ENCODE data around the gene AFF1.
"Not testable (repeated sequence)": the region's sequence is repeated elsewhere in the genome, so short reads cannot be mapped to it uniquely, and the experiment has no call there.

The AFF1 gene

DNA sequence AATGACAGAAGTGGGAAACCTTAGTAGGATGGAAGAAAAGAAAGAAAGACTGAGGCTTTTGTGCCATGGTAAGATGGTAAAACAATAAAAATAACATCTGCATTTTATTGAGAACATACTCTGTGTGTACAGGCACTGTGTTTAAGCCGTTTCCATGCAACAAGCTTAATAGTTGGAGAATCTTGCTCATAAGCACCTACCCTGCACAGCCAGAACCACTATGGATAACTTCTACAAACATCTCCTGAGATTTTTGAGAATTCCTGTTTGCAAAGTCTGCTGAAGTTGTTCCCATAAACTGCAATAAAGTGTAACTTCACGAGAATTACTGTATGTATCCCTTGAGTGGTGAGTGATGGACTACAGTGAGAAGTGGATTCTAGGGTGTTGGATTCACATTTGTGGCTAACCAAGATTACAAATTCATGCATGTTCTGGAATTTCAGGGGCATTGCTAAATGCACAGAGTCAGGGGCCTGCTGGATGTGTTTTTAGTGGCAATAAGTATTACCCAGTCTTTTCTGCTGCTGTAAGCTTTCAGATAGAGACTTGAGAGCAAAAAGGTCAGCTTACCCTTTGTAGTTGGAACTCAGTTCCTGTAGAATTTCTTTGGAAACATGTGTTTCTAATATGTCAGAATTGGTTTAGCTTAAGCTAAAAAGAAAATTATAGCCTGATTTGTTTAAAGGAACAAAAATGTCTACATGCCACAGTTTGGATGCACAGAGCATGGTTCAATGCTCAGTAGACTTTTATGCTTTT, 132.5 kb downstream of the AFF1 start:
- DNase-seq: no peak

DNA sequence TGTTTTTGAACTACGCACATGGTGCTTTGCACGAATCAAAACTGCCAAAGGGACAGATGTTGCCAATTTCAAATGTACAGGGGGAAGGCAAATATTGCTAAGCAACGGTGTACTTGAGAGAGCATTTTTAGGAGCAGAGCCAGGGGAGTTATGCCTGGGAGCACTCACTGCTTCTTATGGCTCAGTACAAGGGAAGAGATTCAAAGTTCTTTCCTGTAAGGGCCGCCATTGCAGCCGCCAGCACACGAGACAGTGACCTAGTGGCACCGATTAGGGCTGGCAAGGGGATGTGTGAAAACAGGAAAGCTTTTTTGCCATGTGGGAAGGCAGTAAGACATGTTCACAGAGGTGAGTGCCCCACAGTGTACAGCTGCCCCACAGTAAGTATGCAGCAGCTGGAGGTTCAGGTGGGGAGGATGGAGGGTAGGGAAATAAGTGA, 133.8 kb downstream of the AFF1 start:
- DNase-seq: no peak

DNA sequence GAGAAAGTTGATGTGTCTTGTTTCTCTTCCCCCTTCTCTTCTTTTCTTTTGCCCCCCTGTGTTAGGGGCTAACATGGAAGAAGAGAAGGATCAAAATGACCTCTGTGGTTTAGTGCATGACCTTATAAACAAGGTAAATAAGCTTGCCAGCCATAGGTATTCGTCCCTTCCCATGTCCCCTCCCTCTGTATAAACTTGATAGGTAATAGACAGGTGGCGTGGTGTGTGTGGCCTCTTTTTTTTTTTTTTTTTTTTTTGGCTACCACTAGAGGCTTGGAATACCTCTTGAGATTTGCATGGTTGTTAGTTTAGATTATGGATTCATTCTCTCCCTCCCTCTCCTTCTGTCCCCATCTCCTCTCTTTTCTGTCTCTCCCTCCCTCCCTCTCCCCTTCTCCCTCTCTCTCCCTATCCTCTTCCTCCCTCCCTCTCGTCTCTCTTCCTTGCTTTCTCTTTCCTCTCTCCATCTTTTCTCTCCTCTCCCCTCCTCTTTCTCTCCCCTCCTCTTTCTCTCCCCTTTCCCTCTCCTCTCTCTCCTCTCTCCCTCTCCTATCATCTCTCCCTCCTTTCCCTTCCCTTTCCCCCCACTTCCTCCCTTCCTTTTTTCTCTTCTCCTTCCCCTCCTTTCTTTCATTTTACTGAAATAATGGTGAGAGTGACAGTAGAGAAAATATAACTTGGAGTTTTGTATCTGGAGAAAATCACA, 134.4 kb downstream of the AFF1 start:
- no peak for DNase-seq

DNA sequence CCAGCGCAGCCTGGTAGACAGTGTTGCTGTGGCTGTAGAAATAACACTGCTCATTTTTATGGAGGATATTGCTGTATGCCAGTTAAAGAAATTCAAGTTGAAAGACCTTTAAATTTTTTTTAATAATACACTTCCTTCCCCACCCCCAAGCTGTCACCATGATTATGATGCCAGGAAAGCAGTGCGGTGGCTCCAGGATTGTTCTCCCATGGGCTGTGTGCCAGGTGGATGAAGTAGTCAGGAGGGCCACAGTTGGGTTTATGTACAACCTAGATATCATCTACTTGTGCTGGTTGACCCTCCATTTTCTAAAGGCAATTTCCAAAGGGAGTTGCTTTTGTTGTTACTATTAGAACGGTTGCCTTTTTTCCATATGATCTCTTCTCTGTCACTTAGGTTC, 136.6 kb downstream of the AFF1 start:
- no peak for DNase-seq

DNA sequence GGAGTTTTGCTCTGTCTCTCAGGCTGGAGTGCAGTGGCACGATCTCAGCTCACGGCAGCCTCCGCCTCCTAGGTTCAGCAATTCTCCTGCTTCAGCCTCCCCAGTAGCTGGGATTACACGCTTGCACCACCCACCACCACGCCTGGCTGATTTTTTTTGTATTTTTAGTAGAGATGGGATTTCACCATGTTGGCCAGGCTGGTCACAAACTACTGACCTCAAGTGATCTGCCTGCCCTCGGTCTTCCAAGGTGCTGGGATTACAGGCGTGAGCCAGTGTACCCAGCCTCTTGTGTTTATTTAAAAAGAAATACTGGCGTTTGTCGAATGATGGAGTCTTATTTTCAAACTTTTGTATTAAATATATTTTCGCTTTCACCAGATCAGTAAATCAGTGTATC, 137.7 kb downstream of the AFF1 start:
- DNase-seq: not testable (repeated sequence)

DNA sequence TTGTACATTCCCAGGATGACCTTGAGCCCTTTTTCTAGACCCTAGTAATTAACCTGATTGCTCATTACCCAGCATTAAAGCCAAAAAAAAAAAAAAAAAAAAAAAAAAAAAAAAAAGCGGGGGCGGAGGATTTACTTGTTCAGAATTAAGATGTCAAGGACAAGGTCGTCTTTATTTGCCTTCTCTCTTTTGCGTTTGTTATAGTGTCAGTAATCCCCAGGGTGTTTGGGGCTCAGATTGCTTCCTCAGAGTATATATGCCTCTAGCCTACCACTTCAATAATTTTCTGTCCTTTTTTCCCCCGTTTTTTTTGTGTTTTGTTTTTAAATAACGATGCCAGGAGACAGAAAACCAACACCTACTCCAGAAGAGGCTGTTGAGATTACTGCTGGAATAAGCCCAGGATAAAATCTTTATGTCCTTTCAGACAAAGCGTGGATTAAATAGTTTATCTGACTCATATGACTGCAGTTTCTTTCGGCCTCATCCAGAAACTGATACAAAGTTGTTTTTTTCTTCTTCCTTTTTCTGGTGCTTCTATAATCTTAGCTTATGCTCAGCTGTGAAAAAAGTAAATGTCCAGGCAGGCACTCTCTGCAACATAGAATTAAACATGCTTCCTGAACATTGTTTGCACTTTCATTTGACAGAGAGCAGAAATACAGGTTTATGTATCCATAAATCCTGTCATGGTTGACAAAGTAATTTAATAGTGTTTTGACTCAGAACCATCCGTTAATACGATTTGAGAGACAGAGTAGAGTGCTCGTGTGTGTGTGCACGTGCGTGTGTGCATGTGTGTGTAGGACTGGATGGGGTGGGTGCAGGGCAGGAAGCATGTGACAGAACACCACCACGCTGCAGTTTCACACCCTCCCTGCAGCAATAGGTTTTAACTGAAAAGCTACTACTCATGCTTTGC, 138.6 kb downstream of the AFF1 start:
- DNase-seq: peak; percentile 34

DNA sequence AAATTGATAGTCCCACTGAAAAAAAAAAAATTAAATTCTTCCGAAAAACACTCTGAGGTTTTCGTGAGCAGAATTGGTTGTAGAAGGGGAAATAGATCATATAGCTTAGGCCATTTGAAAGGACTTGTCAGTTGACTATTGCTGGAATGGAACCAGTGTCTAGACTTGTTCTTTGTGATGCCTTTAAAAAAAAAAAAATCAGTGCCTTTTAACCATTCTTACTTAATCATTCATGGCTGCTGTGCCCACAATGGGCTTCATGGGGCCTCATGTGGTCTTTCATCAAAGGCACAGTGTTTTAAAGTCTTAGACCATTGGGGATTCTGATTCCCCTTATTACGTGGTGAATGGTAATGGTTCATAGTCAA, 139.3 kb downstream of the AFF1 start:
- no peak for DNase-seq

DNA sequence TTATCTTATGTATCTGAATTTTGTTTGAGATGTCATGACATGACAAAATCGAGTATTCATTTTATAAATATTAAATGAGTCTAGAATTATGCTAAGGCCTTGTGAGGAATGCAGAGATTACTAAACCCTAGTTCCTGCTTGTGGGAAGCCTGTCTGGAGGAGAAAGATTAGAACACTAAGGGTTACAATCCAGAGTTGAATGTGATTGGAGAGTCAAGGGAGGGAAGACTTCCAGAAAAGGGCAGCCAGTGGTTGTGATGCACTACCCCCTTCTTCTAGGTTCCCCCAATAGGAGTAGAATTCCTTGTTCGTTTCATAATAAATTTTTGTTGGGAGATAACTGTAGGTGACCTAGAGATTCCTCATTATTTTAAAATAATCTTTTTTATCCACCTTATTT, 141.1 kb downstream of the AFF1 start:
- no peak for DNase-seq

DNA sequence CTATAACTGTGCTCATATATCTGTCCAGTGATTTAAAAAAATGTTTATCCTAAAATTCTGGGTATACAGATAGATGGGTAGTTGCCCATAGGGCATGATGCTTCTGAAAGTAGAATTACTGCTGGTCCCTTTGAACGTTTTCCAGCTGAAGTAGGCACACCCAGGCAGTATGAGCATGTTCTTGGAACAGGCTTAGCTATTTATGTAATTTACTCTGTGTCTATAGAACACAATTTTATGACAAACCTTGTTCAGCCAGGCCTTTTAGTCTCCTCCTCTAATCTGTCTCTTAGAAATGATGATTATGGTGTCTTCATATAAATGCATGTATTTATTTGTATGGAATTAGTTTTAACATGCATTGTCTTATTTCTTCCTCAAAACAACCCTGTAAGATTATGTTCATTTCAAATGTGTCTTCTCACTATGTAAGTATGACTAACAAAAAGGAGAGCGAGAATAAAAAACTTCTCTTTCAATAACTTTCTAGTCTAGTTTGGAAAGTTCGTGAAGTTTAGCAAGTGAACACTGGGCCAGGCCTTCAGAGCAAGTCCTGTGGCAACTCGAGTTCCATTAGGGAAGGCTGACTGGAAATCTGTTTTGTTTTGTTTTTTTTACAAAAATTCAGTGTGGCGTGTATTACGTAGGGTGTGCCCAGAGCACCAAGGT, 142.0 kb downstream of the AFF1 start:
- no peak for DNase-seq

DNA sequence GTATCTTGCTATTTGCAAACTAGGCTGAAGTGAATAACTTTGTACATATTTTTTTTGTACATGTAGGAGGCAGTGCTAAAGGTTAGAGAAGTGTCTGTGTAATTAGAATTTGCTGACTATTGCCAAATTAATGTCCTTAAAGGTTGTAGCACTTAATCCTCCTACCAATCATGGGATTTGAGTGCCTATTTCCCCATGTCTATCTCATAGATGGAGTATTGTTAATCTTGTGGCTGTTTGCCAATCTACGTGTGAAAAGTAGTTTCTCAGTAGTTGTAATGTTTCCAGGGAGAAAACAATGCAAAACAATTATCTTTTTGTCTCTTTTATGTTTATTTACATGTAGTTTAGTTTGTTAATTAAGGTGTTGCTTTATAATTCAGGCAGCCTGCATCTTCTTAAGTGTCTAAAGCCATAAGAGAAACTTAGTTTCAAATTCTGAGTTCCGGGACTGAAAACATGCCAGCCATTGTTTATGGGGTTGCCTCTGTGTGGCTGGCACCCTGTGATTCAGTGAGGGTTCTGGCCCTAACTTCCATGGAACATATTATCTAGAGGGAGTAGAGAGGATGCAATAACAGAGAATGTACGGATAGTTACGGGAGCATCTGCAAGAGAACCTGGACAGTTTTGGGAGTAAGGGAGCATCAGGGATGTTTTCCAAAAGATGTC, 143.2 kb downstream of the AFF1 start:
- DNase-seq: no peak

DNA sequence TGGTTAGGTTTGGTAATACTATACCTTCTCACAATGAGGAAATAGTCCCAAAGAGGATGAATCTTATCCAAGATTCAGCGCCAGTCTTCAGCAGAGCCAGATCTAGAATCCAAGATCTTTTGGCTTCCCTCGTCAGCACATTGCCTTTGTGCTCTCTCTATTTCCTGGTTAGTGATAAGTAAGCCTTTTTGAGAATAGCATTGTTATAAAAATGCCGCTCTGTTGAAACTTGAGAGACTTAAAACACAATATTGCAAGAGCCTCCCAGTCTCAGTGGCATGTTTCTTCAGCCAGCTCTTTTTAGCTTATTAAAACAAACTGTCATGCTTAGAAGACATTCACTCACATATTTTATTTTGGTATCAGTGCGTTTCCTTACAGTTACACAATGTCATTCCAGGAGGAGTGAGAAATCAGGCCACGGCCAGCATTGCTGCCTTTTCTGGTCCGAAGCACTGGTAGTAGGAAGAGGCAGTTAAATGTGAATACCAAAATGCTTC, 144.2 kb downstream of the AFF1 start:
- no peak for DNase-seq

DNA sequence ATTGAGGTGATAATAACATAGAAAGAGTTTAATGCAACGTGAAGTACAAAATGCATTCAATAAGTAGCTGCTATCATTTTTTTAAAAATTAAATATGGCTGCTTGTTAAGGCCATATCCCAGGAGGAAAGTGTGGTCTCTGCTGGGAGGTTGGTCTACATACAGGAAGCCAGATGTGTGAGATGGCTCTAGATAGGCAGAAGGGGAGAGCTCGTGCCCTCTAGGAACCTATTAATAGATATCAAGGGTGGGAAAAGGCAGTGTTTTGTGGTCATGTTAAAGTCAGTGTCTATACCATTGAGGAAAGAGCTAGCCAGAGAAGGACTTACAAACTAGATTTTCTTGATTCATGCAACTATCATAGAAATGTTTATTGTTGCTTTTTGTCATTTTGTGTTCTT, 145.2 kb downstream of the AFF1 start:
- DNase-seq: no peak

DNA sequence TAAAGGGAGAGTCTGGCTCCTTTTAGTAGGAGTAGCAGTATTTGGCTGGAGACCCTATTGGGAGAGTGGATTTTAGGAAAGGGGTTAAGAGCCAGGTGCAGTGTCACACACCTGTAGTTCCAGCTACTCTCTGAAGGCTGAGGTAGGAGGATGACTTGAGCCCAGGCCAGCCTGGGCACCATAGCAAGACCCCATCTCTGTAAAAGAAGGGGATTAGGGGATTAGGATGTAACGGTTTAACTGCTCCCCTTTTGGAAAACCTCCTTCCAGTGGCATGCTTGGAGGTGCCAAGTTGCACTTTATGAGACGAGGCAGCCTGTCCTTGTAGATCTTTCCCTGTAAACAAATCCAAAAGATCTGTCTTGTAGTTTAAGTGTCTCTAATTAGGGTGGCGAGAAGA, 145.7 kb downstream of the AFF1 start:
- no peak for DNase-seq

DNA sequence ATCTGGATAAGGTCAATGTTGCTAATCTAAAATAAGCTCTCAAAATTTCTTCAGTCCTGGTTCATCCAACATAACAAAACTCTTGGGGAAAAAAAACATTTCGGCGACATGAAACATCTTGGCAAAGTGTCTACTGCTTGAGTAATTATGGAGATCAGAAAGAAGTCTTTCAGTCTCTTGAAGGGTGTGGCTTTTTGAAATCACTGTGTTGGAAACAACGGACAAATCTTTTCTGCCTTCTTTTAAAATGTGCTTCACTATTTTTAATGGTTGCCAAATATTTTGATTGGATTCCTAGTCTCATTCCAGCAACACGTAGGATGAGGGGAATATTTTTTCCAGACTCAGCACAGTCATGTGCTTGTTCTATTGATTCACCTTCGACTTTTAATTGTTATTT, 147.0 kb downstream of the AFF1 start:
- no peak for DNase-seq

DNA sequence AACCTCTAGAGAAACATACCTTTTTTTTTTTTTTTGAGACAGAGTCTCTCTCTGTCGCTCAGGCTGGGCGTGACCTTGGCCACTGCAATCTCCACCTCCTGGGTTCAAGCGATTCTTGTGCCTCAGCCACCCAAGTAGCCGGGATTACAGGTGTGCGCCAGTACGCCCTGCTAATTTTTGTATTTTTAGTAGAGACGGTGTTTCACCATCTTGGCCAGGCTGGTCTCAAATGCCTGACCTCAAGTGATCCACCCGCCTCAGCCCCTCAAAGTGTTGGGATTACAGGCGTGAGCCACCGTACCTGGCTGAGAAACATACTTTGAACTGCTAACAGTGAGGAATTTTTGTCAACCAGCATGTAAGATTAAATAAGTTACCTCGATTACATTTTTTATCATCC, 150.9 kb downstream of the AFF1 start:
- not testable (repeated sequence) for DNase-seq

DNA sequence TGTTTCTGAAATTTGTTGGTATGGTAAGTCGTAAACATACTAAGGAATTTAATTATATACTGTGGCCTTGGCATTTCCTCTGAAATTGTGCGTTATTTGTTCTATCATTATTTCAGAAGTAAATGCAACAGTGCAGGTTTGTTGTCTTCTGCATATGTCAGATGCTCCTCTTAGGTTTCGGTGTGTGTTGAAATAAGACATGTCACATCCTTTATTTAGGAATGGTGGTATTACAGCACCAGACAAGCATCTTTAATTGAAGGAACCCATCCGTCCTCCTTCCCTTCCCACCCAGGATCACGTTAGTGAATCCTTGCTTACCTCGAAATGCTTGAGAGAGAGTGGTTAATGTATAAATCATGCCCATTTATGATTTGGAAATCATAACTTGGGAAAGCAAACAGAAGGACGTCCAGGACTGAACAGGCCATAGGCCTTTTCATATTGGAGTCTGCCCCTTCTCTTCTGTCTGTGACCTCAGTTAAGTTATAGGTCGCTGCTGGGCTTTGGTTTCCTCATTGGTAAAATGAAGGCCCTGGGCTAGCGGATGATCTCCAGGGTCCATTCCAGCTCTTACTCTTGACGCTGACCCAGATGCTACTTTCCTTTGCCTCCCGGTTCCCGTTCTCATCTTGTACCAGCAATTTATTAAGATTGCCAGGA, 151.5 kb downstream of the AFF1 start:
- DNase-seq: no peak

DNA sequence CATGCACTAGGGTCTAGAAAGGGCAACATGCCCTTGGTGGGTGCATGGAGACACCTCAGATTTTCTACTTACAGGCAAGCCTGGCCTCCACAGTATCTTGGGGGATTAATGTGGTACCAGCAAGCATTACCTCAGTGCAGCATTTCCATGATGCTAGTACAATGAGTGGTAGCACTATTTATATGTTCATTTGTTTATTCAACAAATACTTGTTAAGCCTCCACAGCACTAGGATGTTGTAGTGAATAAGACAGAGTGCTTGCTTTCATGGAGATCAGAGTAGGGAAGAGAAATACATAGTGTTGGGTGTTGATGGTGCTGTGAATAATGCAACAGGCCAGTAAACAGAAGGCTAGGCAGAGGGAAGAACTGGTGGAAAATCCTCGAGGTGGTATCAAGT, 152.2 kb downstream of the AFF1 start:
- DNase-seq: no peak

DNA sequence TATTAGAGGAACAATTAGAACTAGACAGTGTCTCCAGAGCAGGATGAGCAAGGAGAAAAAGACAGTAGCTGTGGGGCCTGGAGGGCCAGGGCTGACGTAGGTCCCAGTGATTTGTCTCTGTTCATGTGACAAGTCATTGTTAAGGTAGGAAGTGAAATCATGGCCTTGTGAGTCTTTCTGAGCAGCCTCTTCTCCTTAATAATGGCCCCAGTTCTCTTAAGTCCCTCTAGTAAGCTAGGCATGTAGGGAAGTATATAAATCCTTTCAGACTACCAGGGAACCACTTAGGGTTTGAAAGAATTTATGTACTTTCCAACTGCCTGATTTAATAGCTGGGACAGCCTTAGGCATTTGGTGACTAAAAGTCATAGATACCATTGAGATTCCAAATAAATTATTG, 152.6 kb downstream of the AFF1 start:
- no peak for DNase-seq

DNA sequence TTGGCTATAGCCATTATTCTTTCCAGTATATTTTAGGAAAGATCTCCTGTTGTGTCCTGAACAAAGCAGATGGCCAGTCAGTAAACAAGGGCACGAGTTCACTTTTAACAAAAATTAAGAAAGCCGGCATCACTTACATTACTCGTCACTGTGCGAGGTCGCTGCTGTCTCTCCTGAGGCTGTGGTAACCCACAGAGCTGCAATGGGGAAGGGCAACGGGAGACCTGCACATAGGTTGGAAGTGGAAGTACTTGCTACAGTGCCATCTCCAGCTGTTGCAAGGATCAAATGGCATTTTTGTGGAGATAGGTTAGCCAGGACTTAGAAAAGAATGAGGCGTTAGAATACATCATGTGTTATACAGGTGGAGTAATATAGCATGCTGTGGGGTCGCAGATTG, 153.4 kb downstream of the AFF1 start:
- DNase-seq: no peak

DNA sequence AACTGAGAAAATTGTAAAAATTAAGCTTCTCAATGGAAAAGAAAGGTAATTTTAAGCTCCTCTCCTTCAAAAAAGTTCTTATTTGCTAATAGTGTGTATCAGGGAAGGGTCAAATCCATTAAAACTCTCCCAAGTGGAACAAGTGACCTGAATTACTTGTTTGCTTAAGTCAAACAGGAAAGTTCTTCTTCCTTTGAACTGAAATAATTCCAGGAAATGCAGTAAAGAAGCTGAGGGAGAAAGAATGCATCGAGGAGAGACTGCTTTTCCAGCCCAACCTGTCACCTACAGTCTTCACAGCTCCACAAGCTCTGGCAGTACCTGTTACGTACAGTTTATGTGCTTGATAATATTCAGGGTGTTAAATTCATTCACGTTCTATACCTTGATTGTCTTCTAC, 154.6 kb downstream of the AFF1 start:
- DNase-seq: no peak

DNA sequence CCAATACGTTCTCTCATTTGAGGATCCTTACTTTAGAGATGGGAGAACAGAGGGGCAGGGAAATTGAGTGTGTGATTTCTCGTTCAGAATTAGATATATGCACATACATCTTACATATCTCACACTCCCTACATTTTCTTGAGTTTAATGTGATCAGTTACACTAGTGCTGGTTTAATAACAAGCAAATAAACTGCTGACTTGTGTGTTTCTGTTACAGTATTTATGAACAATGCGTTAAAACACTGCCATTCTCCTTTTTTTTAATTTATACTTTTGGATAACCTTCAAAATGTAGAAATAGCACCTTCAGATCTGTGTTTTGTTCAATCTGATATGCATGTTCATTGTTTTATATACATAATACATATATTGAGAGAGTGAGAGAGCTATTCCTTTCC, 155.5 kb downstream of the AFF1 start:
- no peak for DNase-seq
